Neural progenitor cell (in vitro differentiated cells): ENCODE results near the gene LAP3. TPM values are rescaled to one million over a fixed set of nuclear protein-coding genes. Genes with fewer than 3 reads are reported as not detected.

Experiments
- DNase-seq: peaks from one replicate; pipeline ENCODE4 v3.0.0-alpha.2; 2016; ENCODE audit warnings: low spot score
- H2AFZ ChIP-seq: fragments of 200-600 bp; sonication (generic); replicated peaks from 2 replicates; pipeline ENCODE4 v1.6.1; 2016; ENCODE audit warnings: antibody characterized with exemption
- H3F3A ChIP-seq: fragments of 200-600 bp; sonication (generic); 2 replicates; pipeline ENCODE4 v1.6.1; 2016; ENCODE audit warnings: antibody characterized with exemption, low read depth
- H3K27ac ChIP-seq: fragments of 200-600 bp; sonication (generic); 2 replicates; pipeline ENCODE4 v1.5.1; 2016; ENCODE audit warnings: mild to moderate bottlenecking
- H3K27me3 ChIP-seq: fragments of 200-600 bp; sonication (generic); 2 replicates; pipeline ENCODE4 v1.6.1; 2016; ENCODE audit warnings: mild to moderate bottlenecking, moderate library complexity
- H3K36me3 ChIP-seq: fragments of 200-600 bp; sonication (generic); 2 replicates; pipeline ENCODE4 v1.5.1; 2016
- H3K4me1 ChIP-seq: fragments of 200-600 bp; sonication (generic); 2 replicates; pipeline ENCODE4 v1.6.1; 2016; ENCODE audit warnings: mixed run types
- H3K4me2 ChIP-seq: fragments of 200-600 bp; sonication (generic); 2 replicates; pipeline ENCODE4 v1.6.1; 2016
- H3K4me3 ChIP-seq: fragments of 200-600 bp; sonication (generic); 2 replicates; pipeline ENCODE4 v1.5.1; 2016
- H3K79me2 ChIP-seq: fragments of 200-600 bp; sonication (generic); 2 replicates; pipeline ENCODE4 v1.6.1; 2016; ENCODE audit warnings: low read depth
- H3K9ac ChIP-seq: fragments of 200-600 bp; sonication (generic); 2 replicates; pipeline ENCODE4 v1.6.1; 2016
- H3K9me3 ChIP-seq: fragments of 200-600 bp; sonication (generic); 2 replicates; pipeline ENCODE4 v1.5.1; 2016; ENCODE audit warnings: low read depth
- H4K20me1 ChIP-seq: fragments of 200-600 bp; sonication (generic); 2 replicates; pipeline ENCODE4 v1.6.1; 2016; ENCODE audit warnings: low read depth
- H3K27ac Mint-ChIP-seq: 3 replicates; pipeline ENCODE4 v1.8.0; 2021; ENCODE audit warnings: mixed read lengths
- H3K27me3 Mint-ChIP-seq: 2 replicates; pipeline ENCODE4 v1.8.0; 2022; ENCODE audit warnings: low read depth, mild to moderate bottlenecking, inconsistent platforms, moderate library complexity, mixed read lengths; ENCODE audit not compliant: insufficient read depth
- H3K36me3 Mint-ChIP-seq: 3 replicates; pipeline ENCODE4 v1.8.0; 2021; ENCODE audit warnings: mixed read lengths
- H3K4me1 Mint-ChIP-seq: 3 replicates; pipeline ENCODE4 v1.8.0; 2021; ENCODE audit warnings: mixed read lengths
- H3K4me3 Mint-ChIP-seq: 3 replicates; pipeline ENCODE4 v1.8.0; 2021; ENCODE audit warnings: mild to moderate bottlenecking, moderate library complexity, mixed read lengths
- H3K9me3 Mint-ChIP-seq: 3 replicates; pipeline ENCODE4 v1.8.0; 2020; ENCODE audit warnings: mixed read lengths
- CTCF ChIP-seq: fragments of 200-600 bp; sonication (generic); IDR thresholded peaks from 2 replicates; pipeline ENCODE4 v1.5.1; 2017; ENCODE audit warnings: antibody characterized with exemption, mild to moderate bottlenecking
- EZH2 ChIP-seq: fragments of 200-600 bp; sonication (generic); IDR thresholded peaks from 2 replicates; pipeline ENCODE4 v1.6.1; 2017; ENCODE audit warnings: antibody characterized with exemption, mild to moderate bottlenecking, moderate library complexity
- EZH2phosphoT487 ChIP-seq: fragments of 200-600 bp; sonication (generic); IDR thresholded peaks from 2 replicates; pipeline ENCODE4 v1.6.1; 2017; ENCODE audit warnings: antibody characterized with exemption
- total RNA-seq: library from RNA; depleted of rRNA; stranded (reverse); fragments of >200 nt; gene quantifications from 2 replicates; pipeline ENCODE4 v1.2.3, GENCODE V29; 2015; ENCODE audit warnings: low replicate concordance

The LAP3 gene
- total RNA-seq, 1 donor from 2014 or later = 58.3 TPM

GRCh38 chr4:17605236-17605635 is 28.2 kb downstream of the LAP3 start:
- Histone ChIP-seq H3F3A (no peaks in the 10 kb centered on the region), H4K20me1 (no peaks in the 10 kb centered on the region), H2AFZ (no peak overlapping the region), H3K4me2 (no peak overlapping the region), H3K27me3 (no peaks in the 10 kb centered on the region), H3K79me2 (no peaks in the 10 kb centered on the region), H3K9me3 (no peaks in the 10 kb centered on the region), H3K27ac (no peak overlapping the region), H3K36me3 (peaks cover 6% of the 10 kb centered on the region), H3K4me1 (no peaks in the 10 kb centered on the region), H3K9ac (no peak overlapping the region), H3K4me3 (no peak overlapping the region)
- TF ChIP-seq EZH2phosphoT487 = no peak
- TF ChIP-seq CTCF = no peak
- TF ChIP-seq EZH2 = no peak
- no peaks in the 10 kb centered on the region for H3K4me1 Mint-ChIP-seq
- peak overlapping the region; percentile 17 for H3K27ac Mint-ChIP-seq
- DNase-seq = no peak
- peaks cover 4% of the 10 kb centered on the region for H3K36me3 Mint-ChIP-seq
- no peaks in the 10 kb centered on the region for H3K9me3 Mint-ChIP-seq
- no peak overlapping the region for H3K4me3 Mint-ChIP-seq
- no peaks in the 10 kb centered on the region for H3K27me3 Mint-ChIP-seq

DNA sequence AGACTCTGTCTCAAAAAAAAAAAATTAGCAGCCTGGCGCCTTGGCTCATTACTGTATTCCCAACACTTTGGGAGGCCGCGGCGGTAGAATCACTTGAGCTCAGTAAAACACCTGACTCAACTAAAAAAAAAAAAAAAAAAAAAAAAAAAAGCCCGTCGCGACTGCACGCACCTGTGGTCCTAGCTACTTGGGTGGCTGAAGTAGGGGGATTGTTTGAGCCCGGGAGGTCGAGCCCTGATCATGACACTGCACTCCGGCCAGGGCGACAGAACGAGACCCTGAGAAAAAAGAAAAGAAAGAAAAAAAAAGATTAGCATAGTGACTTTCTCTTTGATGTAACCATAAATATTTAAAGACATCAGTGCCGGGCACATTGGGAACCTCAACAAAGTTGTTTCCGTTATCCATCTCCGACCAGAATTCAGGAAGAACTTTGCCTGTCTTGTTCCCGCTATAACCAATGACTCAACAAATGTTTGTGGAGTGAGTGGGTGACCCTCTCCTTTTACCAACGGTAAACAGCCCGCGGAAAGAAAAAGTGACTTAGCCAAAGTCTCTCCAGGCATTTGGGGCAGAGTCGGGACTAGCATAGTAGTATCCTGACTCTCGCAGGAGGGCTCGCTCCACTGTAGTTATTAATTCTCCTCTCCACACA is 36.9 kb downstream of the LAP3 start:
- peaks cover 39% of the 10 kb centered on the region for H4K20me1 ChIP-seq
- H3K27ac ChIP-seq = no peak overlapping the region
- no peaks in the 10 kb centered on the region for H3K27me3 ChIP-seq
- H3K4me1 ChIP-seq = no peaks in the 10 kb centered on the region
- peaks cover 45% of the 10 kb centered on the region for H3K79me2 ChIP-seq
- TF ChIP-seq EZH2 (no peak), EZH2phosphoT487 (no peak), CTCF (no peak)
- H3K9ac ChIP-seq = peak overlapping the region; percentile 97
- peaks cover 6% of the 10 kb centered on the region for H3K36me3 Mint-ChIP-seq
- peak overlapping the region; percentile 90 for H3K4me2 ChIP-seq
- H3F3A ChIP-seq = no peaks in the 10 kb centered on the region
- peak overlapping the region; percentile 96 for H3K4me3 Mint-ChIP-seq
- peak overlapping the region; percentile 86 for H3K4me3 ChIP-seq
- H3K4me1 Mint-ChIP-seq = peaks cover 18% of the 10 kb centered on the region
- no peaks in the 10 kb centered on the region for H3K27me3 Mint-ChIP-seq
- peak overlapping the region; percentile 97 for H3K27ac Mint-ChIP-seq
- peak overlapping the region; percentile 95 for H2AFZ ChIP-seq
- no peaks in the 10 kb centered on the region for H3K9me3 Mint-ChIP-seq
- no peaks in the 10 kb centered on the region for H3K9me3 ChIP-seq
- peak; percentile 36 for DNase-seq
- no peaks in the 10 kb centered on the region for H3K36me3 ChIP-seq

- H3K4me1 ChIP-seq = no peaks in the 10 kb centered on the region
- H3F3A ChIP-seq = no peaks in the 10 kb centered on the region
- H3K4me2 ChIP-seq = peak within 1 kb of the TSS; percentile 90
- Mint-ChIP-seq H3K27me3 (no peaks in the 10 kb centered on the region), H3K4me3 (peak within 1 kb of the TSS; percentile 96), H3K4me1 (peaks cover 21% of the 10 kb centered on the region), H3K9me3 (no peaks in the 10 kb centered on the region), H3K27ac (peak within 1 kb of the TSS; percentile 97), H3K36me3 (peaks cover 12% of the 10 kb centered on the region)
- peak within 1 kb of the TSS; percentile 95 for H2AFZ ChIP-seq
- H3K79me2 ChIP-seq = peaks cover 53% of the 10 kb centered on the region
- no peak for TF ChIP-seq EZH2
- peak; percentile 22 for TF ChIP-seq CTCF
- peak; percentile 99 for DNase-seq
- no peaks in the 10 kb centered on the region for H3K27me3 ChIP-seq
- no peaks in the 10 kb centered on the region for H3K36me3 ChIP-seq
- peaks cover 46% of the 10 kb centered on the region for H4K20me1 ChIP-seq
- peak within 1 kb of the TSS; percentile 86 for H3K4me3 ChIP-seq
- peak within 1 kb of the TSS; percentile 97 for H3K9ac ChIP-seq
- H3K27ac ChIP-seq = peak within 1 kb of the TSS; percentile 57
- no peaks in the 10 kb centered on the region for H3K9me3 ChIP-seq
Observed at GRCh38 chr4:17614416-17615299, 37.7 kb downstream of the LAP3 start, which contains the start of gene MED28. MED28 (plus strand) TSS chr4:17614641; CDS start chr4:17614655, 14 bp downstream.
